HS-27A (cell line): ENCODE measurements around the gene CPPED1.

Experiments used
- DNase-seq: peaks from one replicate; pipeline ENCODE4 v3.0.0-alpha.2; 2012; ENCODE audit warnings: low read depth, missing footprints

CPPED1 gene

GRCh38 chr16:12646490-12647274, 157.0 kb downstream of the CPPED1 start:
- no peak for DNase-seq

- DNase-seq: no peak
These were observed 157.6 kb downstream of the CPPED1 start for GRCh38 chr16:12646098-12646489.

- no peak for DNase-seq
These were observed 160.6 kb downstream of the CPPED1 start for GRCh38 chr16:12643034-12643455.

GRCh38 chr16:12639044-12639443, 164.6 kb downstream of the CPPED1 start:
- peak; percentile 29 for DNase-seq

GRCh38 chr16:12637002-12637401, 166.7 kb downstream of the CPPED1 start:
- no peak for DNase-seq

- DNase-seq: no peak
These were observed 174.4 kb downstream of the CPPED1 start for GRCh38 chr16:12629271-12629670.

GRCh38 chr16:12628536-12628935, 175.2 kb downstream of the CPPED1 start:
- DNase-seq: no peak

- DNase-seq: no peak
These were observed 176.3 kb downstream of the CPPED1 start for GRCh38 chr16:12627394-12627793.

GRCh38 chr16:12626411-12626810, 177.3 kb downstream of the CPPED1 start:
- no peak for DNase-seq

- no peak for DNase-seq
These were observed 178.0 kb downstream of the CPPED1 start for GRCh38 chr16:12625716-12626115.

- no peak for DNase-seq
These were observed 178.6 kb downstream of the CPPED1 start for GRCh38 chr16:12625068-12625467.

GRCh38 chr16:12620150-12620549, 183.5 kb downstream of the CPPED1 start:
- no peak for DNase-seq

GRCh38 chr16:12618515-12618914, 185.2 kb downstream of the CPPED1 start:
- no peak for DNase-seq

GRCh38 chr16:12617401-12617819, 186.3 kb downstream of the CPPED1 start:
- DNase-seq: no peak

GRCh38 chr16:12614662-12615278, 188.9 kb downstream of the CPPED1 start:
- DNase-seq: no peak

GRCh38 chr16:12613992-12614661, 189.6 kb downstream of the CPPED1 start:
- no peak for DNase-seq

- no peak for DNase-seq
These were observed 190.3 kb downstream of the CPPED1 start for GRCh38 chr16:12613131-12613991.

GRCh38 chr16:12612598-12613101, 191.0 kb downstream of the CPPED1 start:
- DNase-seq: no peak

- DNase-seq: no peak
These were observed 191.6 kb downstream of the CPPED1 start for GRCh38 chr16:12611916-12612597.

- DNase-seq: no peak
These were observed 192.6 kb downstream of the CPPED1 start for GRCh38 chr16:12611006-12611477.
